GM21381 (cell line): Measurements from ENCODE around the gene MPP2.
"Not testable (repeated sequence)": the region's sequence is repeated elsewhere in the genome, so short reads cannot be mapped to it uniquely, and the experiment has no call there.

Experiments used
- ATAC-seq: cut with Tn5 transposase; IDR thresholded peaks from one replicate; pipeline ENCODE4 v1.9.1; 2021; ENCODE audit warnings: mild to moderate bottlenecking, moderate library complexity; ENCODE audit not compliant: unreplicated experiment

MPP2 gene

GRCh38 chr17:43905985-43906852 is 1.1 kb downstream of the MPP2 start:
- no peak for ATAC-seq

GRCh38 chr17:43905400-43905984 is 1.8 kb downstream of the MPP2 start:
- no peak for ATAC-seq

GRCh38 chr17:43901861-43902589 is 5.3 kb downstream of the MPP2 start:
- ATAC-seq = no peak

GRCh38 chr17:43900858-43901754 is 6.2 kb downstream of the MPP2 start:
- ATAC-seq = no peak

- ATAC-seq = peak; percentile 70
Observed at GRCh38 chr17:43900183-43900857, 7.0 kb downstream of the MPP2 start.

GRCh38 chr17:43898446-43898845 is 8.9 kb downstream of the MPP2 start:
- ATAC-seq = no peak

- ATAC-seq = no peak
Observed at GRCh38 chr17:43897831-43898230, 9.5 kb downstream of the MPP2 start.

GRCh38 chr17:43894494-43894893 is 12.8 kb downstream of the MPP2 start:
- not testable (repeated sequence) for ATAC-seq

GRCh38 chr17:43892647-43892952 is 14.7 kb downstream of the MPP2 start:
- ATAC-seq = no peak

GRCh38 chr17:43891851-43892646 is 15.3 kb downstream of the MPP2 start:
- no peak for ATAC-seq

- no peak for ATAC-seq
Observed at GRCh38 chr17:43890240-43890639, 17.1 kb downstream of the MPP2 start.

GRCh38 chr17:43888548-43888947 is 18.8 kb downstream of the MPP2 start:
- ATAC-seq = no peak

- ATAC-seq = no peak
Observed at GRCh38 chr17:43882761-43883415, 24.4 kb downstream of the MPP2 start.

- no peak for ATAC-seq
Observed at GRCh38 chr17:43881758-43882505, 25.4 kb downstream of the MPP2 start.

- ATAC-seq = no peak
Observed at GRCh38 chr17:43881181-43881580, 26.2 kb downstream of the MPP2 start.

- no peak for ATAC-seq
Observed at GRCh38 chr17:43880420-43880991, 26.8 kb downstream of the MPP2 start.

- no peak for ATAC-seq
Observed at GRCh38 chr17:43879723-43880419, 27.5 kb downstream of the MPP2 start.
